ENCODE measurements around the gene NFATC2IP.
"Not testable (repeated sequence)": the region's sequence is repeated elsewhere in the genome, so short reads cannot be mapped to it uniquely, and the experiment has no call there.

Gene NFATC2IP

DNA sequence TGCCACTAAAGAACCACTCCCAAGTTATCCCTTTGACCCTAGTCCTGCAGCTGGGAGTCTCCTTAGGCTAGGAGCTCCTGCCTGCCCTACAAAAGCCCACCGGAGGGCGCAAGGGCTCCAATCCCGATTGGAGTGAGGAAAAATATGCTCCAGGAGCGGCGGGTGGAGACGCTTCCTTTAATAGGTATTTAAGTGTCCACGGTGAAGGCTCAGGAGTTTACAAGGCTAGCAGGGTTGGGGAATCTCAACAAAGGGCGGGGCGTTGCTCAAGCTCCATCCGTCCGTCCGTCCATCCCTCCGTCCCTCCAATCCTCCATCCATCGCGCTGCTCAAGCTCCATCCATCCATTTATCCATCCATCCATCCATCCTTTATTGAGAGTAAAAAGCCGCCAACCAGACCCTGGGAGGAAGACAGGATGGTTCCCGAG lies 23.3 kb downstream of the NFATC2IP start:
- DNase-seq (ENCODE audit: low read depth), result no peak

DNA sequence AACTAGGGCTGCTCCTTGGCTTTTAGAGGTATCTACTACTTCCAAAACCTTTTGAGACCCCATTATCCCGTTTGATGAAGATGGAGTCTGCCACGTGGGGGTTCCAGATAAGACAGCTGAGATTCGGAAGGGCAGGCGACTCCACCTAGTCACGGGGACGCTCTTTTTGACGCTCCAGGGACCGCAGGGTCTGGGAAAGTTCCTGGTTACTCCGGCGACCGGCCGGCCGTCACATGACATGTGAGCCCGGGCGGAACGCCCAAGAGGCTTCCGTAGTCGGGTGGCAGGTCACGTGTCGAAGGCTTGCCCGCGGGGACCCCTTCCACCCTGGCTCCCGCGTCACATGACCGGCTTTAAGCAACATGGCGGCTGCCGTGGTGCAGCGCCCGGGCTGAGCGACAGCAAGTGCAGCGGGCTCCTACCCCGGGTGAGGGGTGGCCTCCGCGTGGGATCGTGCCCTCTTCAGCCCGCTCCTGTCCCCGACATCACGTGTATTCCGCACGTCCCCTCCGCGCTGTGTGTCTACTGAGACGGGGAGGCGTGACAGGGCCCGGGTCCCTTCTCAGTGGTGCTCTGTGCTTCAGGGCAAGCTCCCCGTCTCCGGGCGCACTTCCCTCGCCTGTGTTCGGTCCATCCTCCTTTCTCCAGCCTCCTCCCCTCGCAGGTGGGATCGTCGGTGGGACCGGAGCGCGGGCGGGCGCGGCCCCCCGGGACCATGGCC lies 23.9 kb downstream of the NFATC2IP start, which contains the start of gene SPNS1:
Gene SPNS1 (plus strand): TSS at position 342 of the 721 bp plus-strand sequence. CDS start 374 bp downstream, at position 716.
- peak; percentile 82 for DNase-seq (ENCODE audit: low read depth)

DNA sequence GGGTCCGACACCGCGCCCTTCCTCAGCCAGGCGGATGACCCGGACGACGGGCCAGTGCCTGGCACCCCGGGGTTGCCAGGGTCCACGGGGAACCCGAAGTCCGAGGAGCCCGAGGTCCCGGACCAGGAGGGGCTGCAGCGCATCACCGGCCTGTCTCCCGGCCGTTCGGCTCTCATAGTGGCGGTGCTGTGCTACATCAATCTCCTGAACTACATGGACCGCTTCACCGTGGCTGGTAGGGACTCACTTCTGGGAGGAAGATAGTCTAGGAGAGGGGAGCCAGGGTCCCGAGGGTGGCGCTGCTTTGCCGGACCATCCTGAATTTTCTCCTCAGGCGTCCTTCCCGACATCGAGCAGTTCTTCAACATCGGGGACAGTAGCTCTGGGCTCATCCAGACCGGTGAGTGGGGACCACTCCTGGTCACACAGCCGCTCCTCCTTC lies 24.4 kb downstream of the NFATC2IP start:
- no peak for DNase-seq (ENCODE audit: low read depth)

DNA sequence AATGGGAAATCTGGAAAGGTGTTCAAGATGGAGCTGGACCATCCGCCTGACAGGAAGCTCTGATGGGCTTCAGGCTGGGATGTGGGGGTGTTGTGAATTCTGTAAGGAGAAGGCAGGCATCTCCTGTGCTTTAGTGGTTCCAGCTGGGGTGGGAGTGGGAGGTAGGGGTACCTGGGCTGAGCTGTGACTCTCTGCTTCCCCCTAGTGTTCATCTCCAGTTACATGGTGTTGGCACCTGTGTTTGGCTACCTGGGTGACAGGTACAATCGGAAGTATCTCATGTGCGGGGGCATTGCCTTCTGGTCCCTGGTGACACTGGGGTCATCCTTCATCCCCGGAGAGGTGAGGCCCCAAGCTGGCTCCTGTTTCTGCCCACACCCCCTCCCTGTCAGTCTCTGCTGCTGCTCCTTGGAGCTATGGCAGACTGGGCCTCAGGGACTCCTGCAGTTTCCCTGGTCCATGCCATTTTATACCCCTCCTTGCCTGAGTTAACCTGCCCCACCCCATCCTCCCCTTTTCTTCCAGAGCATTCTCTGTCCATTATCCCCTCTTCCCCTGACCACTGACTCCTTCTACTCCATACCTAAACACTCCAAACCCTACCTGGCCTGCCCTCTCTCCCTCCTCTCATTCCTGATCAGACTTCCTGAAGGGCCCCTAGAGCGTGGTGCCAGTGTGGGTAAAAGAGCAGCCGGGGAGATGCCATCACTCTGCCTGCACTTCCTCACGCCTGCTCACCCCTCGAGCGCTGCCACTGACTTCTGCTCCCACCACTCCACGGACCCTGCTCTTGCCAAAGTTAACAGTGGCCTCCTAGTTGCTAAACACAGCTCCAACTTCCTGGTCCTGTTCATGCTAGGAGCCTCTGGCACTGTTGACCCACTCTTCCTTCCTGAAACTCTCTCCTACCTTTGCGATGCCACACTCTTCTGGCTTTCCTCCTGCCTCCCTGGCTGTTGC lies 27.2 kb downstream of the NFATC2IP start:
- DNase-seq (ENCODE audit: low read depth), result no peak

DNA sequence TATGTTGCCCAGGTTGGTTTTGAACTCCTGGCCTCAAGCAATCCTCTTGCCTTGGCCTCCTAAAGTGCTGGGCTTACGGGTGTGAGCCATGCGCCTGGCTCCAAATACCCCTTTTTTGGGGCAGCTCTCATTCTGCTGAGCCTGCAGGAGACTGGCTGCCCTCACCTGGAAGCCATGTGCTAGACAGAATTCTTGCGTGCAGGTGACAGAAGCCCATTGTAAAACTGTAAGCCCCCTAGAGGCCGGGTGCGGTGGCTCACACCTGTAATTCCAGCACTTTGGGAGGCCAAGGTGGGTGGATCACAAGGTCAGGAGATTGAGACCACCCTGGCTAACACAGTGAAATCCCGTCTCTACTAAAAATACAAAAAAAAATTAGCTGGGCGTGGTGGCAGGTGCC lies 29.6 kb downstream of the NFATC2IP start:
- not testable (repeated sequence) for DNase-seq (ENCODE audit: low read depth)

DNA sequence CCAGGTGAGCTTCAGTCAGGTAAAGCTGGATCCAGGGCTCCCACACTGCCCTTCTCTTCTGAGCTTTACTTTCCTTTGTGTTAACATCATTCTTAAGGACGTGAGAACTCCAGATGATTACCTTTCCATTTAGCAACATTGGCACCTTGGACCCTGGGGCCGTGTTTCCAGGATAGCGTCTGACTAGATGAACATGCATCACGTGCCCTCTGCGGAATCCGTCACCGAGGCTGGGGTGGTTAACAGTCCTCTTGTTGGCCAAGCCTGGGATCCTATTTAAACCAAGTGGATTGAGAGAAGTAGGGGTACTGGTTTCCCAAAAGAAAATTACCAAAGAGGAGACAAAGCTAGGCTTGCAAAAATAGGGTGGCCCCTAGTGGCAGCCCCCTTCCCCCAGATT lies 30.2 kb downstream of the NFATC2IP start:
- DNase-seq (ENCODE audit: low read depth), result no peak

DNA sequence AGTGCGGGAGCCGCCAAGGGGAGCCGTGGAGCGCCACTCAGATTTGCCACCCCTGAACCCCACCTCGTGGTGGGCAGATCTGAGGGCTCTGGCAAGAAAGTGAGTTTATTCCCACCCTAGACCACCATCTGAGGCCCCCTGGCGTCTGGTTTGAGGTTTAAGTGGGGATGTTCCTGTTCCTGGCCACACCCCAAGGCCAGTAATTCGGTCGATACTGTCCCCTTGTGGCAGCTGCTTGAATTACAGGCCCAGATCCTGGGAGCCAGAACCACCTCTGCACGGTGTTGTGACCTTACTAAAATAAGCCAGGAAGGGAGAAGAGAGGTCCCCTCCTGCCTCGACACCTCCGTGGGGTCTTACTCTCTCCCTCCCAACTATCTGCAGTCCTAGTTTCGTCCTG lies 30.8 kb downstream of the NFATC2IP start:
- no peak for DNase-seq (ENCODE audit: low read depth)

DNA sequence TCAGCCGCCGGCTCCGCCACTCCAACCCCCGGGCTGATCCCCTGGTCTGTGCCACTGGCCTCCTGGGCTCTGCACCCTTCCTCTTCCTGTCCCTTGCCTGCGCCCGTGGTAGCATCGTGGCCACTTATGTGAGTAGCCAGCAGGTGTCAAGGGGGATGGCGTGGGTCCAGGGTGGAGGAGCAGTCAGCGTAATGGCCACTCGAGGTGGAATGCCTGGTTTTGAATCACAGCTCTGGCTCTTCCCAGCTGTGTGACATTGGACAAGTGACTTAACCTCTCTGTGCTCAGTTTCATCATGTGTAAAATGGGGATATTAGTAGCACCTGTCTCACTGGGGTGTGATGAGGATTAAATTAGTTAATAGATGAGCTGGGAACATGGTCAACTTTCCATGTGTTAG lies 31.7 kb downstream of the NFATC2IP start:
- no peak for DNase-seq (ENCODE audit: low read depth)

GRCh38 chr16:28982949-28983348 lies 32.2 kb downstream of the NFATC2IP start:
- DNase-seq (ENCODE audit: low read depth), result no peak

GRCh38 chr16:28983644-28984043 lies 32.9 kb downstream of the NFATC2IP start:
- no peak for DNase-seq (ENCODE audit: low read depth)

DNA sequence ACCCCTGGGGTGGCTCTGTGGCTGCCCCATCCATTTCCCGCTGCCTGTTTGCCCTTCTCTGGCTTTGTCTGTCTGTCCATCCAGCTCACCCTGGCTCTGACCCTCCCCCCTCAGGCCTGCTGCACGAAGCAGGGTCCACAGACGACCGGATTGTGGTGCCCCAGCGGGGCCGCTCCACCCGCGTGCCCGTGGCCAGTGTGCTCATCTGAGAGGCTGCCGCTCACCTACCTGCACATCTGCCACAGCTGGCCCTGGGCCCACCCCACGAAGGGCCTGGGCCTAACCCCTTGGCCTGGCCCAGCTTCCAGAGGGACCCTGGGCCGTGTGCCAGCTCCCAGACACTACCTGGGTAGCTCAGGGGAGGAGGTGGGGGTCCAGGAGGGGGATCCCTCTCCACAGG lies 33.4 kb downstream of the NFATC2IP start:
- no peak for DNase-seq (ENCODE audit: low read depth)

DNA sequence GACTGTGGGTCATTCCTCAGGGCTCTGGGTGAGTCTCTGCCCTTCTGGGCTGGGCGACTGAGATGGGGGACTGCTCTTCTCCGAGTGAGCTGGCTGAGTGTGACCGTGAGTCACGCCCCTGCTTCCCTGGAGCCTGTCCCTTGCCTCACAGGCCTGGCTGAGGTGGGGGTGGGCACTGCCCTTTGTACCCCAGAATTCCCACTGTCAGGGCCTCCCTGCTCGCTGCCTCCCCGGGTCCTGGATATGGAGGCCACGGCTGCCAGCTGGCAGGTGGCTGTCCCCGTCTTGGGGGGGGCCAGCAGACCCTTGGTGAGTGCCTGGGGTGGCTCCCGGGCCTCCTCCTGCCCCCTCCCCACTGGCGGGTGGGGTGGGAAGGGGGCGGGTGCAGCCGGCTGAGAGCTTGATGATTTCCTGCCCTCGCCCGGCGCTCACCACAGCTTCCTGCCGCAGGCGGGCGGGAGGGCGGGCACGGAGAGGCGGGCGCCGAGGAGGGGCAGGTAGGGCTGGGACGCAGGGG lies 33.9 kb downstream of the NFATC2IP start, which contains the start of gene LAT:
Gene LAT (plus strand): TSS at position 434 of the 517 bp plus-strand sequence. CDS start 366 bp downstream, outside the sequence.
- peak; percentile 72 for DNase-seq (ENCODE audit: low read depth)

GRCh38 chr16:28985211-28986041 lies 34.7 kb downstream of the NFATC2IP start:
- DNase-seq (ENCODE audit: low read depth), result no peak

- DNase-seq (ENCODE audit: low read depth), result no peak
These were observed 35.3 kb downstream of the NFATC2IP start for GRCh38 chr16:28986046-28986445.

- no peak for DNase-seq (ENCODE audit: low read depth)
These were observed 35.8 kb downstream of the NFATC2IP start for GRCh38 chr16:28986492-28986891.

- DNase-seq (ENCODE audit: low read depth), result no peak
These were observed 36.6 kb downstream of the NFATC2IP start for GRCh38 chr16:28987170-28987853.

DNA sequence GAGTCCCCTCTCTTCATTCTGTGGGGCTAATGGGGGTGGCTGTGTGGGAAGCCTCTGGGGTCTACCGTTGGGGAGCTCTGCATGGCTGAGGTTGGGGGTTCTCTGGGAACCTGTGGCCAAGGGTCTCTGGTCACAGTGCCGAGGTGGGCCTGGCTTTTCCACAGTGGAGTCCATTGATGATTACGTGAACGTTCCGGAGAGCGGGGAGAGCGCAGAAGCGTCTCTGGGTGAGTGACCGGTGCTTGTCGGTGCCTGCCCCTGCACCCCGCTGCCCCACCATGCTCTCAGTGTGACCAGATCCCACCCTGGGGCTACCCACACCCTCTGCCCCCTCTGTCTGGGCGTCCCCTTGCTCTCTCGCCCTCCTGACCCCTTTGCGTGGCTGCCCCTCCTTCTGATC lies 38.6 kb downstream of the NFATC2IP start:
- no peak for DNase-seq (ENCODE audit: low read depth)

DNA sequence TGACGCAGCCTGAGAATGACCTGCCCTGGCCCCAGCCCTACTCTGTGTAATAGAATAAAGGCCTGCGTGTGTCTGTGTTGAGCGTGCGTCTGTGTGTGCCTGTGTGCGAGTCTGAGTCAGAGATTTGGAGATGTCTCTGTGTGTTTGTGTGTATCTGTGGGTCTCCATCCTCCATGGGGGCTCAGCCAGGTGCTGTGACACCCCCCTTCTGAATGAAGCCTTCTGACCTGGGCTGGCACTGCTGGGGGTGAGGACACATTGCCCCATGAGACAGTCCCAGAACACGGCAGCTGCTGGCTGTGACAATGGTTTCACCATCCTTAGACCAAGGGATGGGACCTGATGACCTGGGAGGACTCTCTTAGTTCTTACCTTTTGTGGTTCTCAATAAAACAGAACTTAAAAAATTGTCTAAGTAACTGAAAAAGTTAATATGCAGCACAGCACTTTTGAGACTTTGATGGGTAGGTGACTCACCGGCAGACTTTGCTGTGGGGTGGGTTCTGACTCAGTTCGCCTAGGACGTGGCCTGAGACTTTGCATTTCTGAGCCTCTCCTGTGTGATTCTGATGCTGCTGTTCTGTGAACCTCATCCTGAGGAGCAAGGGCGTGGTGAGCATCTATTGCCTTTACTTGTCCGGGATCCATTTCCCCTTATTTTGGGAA lies 39.8 kb downstream of the NFATC2IP start:
- peak; percentile 48 for DNase-seq (ENCODE audit: low read depth)

- no peak for DNase-seq (ENCODE audit: low read depth)
These were observed 41.0 kb downstream of the NFATC2IP start for GRCh38 chr16:28991687-28992086.

DNA sequence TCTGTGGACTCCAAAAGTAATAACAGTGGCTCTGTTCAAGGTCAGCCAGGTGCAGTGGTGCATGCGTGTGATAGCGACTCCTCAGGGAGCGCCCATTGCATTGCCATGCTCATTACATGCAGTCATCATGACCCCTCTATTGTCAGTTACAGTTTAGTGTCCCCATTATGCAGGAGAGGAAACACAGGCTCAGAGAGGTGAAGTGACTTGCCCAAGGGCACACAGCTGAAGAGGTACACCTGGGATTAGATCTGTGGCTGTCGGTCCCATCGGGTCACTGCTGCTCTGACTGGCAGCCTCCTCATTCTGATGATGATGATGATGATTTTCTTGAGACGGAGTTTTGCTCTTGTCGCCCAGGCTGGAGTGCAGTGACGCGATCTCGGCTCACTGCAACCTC lies 41.8 kb downstream of the NFATC2IP start:
- DNase-seq (ENCODE audit: low read depth), result no peak
